ENCODE data around the gene NTN1.
"Not testable (repeated sequence)": the region's sequence is repeated elsewhere in the genome, so short reads cannot be mapped to it uniquely, and the experiment has no call there.

NTN1 gene

DNA sequence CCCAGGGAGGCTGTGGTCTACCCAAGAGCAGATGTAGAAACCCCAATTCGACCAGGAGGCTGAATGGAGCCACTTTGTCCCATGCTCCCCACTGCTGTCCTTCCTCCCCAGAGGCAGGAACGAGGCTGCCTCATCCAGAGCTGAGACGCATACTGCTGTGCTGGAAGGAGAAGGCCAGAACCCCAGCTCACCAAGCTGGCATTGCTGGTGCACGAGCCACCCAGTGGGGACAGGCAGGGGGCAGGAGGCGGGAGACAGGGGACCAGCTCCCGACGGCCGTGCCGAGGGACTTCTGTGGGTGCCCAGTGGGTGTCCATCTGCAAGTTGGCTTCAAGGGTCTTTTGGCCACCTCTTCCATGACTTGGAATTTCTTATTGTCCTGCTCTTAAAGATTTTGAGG is 66.6 kb downstream of the NTN1 start:
- DNase-seq, result no peak

DNA sequence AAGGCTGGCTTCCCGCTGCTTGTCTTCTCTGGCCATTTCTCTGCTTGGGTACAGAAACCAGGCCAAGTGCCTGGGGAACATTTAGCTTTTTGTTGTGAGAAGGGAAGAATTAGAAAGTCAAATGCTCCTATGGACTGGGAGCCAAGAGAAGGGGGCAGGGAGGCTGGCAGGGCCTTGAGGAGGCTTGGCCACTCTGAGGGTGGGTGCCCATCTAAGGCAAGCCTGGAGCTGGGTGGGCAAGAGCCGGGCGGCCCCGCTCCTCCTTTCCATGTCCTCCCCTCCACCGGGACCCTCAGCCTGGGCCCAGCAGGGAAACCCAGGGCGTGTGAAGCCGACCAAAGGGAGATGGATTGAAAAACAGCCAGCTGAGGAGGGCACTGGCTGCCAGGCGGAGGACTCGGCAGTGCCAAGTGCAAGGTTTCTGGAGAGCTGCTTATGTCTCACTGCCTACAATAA is 69.4 kb downstream of the NTN1 start:
- DNase-seq, result no peak

DNA sequence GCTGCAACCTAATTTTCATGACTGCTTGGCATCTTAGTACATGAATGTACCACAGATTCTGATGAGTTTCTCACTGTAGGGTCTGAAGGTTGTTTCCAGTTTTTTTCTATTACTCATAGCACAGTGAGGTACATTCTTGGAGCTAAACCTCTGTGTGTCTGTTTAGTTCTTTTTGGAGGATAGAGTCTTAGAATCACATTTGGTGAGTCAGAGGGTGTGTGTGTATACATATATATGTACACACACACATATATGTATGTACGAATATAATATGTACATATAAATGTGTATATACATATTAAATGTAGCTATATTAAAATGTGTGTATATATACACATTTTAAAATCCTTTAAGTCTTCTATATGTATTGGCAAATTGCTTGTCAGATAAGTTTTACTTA is 72.9 kb downstream of the NTN1 start:
- DNase-seq, result no peak

DNA sequence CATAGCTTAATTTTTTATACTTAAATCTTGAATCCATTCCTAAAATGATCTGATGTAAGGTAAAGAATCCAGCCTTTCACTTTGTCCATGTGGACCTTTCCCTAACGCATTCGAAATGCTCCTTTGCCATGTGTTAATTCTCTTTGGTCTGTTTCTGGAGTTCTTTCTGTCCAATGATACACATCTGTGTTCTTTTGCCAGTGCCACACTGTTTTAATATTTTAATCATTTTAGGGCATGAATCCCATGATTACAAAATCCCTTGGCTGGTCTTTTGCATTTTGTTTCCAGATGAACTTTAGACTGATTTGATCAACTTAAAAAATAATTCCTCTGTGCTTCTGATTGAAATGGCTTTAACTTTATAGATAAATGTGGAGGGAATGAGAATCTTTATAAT is 74.1 kb downstream of the NTN1 start:
- DNase-seq, result no peak

DNA sequence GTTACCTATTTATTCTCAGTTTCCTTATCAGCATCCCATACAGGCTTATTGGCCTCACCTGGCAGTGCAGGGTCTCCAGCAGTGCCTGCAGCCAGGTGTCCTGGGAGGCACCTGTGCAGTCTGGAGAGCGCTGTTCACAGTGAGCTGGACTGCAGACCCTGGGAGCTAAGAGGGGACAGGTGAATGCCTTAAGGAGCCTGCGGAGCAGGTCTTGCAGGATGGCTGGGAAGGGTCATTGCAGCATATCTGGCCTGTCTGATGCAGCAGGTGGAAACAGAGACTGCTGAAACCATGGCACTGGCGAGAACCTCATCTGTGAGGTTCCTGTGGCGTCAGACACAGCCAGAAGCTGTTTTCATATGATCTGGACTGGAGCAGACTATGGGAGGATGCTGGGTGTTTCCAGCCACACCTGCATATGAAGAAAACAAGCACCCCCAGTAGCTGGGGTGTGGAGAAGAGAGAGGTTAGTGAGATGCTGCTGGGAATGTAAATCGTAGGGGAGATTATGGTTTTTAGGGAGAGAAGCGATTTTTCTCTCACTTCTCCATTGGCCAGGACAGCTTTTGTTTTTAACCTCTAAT is 77.0 kb downstream of the NTN1 start:
- DNase-seq, result no peak

DNA sequence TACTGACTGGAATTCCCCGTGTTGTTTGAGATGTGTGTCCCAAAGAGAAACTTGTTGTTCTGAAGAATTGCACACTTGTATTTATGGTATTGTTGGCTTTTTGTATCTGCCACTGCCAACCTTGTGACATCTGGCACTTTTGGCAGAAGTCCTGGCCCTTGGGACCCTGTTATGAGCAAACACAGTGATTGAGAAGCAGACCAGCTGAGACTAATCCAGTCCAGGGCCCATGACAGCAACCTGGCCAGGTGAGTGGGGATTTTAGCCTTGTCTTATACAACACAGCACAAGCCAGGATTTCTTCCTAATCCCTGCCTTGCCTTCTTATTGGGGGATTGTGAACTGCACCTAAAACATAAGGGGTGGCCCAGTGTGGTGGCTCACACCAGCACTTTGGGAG is 80.0 kb downstream of the NTN1 start:
- DNase-seq, result no peak

DNA sequence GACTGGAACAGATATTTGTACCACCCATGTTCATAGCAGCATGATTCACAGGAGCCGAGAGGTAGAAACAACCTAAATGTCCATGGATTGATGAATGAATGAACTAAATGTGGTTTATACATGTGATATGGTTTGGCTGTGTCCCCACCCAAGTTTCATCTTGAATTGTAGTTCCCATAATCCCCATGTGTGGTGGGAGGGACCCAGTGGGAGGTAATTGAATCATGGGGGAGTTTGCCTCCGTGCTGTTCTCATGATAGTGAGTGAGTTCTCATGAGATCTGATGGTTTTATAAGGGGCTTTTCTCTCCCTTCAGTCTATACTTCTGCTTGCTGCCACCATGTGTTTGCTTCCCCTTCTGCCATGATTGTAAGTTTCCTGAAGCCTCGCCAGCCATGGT is 81.9 kb downstream of the NTN1 start:
- not testable (repeated sequence) for DNase-seq

DNA sequence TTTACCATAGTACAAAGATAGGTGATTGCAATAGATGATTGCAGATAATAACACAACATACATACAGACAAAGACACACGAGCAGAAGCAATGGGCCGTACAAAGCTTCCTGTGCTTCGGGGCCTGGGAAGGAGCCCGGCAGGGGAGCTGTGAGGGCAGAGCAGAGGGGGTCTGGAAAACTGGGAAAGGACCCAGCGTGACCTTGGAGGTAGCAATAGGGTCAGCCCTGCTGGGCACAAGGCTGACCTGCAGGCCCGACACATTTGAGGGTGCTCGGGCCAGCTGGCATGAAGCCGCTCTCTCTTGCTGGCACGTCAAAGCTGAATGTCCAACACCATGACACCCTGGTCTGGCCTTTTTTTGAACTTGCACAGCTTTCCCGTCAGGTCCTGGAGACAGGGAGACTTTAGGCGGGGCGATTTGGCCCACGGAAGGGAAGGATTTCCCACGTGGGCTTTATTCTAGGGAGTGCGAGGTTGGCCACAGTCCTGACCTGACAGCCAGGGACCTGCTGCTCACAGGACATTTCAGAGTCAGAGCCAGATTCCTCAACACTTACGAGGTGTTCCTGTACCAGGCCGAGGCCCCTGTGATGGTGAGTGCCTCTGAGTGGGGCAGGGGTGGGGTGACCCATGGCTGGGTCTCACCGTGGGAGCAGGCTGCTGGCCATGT is 83.2 kb downstream of the NTN1 start:
- DNase-seq, result no peak

DNA sequence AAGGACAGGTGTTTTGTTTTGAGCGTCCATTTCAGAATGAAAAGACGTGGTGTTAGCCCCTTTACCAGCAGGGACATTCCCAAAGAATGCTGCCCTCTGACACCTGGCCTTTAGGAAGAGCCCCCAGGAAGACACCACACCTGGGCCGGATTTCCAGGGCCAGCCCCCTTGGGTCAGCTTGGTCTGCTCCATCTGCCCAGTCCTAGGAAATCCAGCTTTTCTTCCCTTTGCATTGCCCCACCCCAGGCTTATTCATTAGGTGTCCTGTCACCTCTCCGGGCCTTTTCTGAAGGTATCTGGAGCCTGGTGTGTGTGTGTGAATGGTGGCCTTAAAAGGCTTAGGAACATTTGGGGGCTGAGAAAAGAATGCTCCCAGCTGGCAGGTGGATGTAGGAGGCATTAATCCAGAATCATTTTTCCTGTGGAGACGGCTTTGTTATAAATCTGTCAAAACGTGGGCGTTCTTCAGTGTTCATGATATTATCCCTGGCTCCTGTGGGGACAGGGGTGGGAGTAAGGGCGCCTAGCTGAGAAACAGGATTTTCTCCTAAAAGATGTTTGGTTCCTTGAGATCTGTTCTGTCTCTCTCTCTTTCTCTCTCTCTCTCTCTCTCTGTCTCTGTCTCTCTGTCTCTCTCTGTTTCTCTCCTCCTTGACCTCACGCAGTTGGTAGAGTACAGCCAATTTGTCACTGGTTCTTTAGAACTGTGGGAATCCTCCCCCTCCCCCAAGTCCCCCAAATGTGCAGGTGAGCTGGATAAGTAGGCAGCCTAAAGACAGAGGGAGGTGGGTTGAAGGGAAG is 84.0 kb downstream of the NTN1 start:
- no peak for DNase-seq

DNA sequence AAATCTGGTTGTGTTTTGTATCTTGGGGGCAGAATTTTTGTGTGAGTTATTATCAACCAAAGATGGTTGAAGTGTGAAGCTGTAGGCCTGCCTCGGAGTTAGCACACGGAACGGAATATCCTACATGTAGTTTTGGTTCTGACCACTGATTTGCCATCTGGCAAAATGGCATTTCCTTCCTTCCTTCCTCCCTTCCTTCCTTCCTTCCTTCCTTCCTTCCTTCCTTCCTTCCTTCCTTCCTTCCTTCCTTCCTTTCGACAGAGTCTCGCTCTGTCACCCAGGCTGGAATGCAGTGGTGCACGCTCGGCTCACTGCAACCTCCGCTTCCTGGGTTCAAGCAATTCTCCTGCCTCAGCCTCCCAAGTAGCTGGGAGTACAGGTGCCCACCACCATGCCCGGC is 85.0 kb downstream of the NTN1 start:
- DNase-seq, result not testable (repeated sequence)

DNA sequence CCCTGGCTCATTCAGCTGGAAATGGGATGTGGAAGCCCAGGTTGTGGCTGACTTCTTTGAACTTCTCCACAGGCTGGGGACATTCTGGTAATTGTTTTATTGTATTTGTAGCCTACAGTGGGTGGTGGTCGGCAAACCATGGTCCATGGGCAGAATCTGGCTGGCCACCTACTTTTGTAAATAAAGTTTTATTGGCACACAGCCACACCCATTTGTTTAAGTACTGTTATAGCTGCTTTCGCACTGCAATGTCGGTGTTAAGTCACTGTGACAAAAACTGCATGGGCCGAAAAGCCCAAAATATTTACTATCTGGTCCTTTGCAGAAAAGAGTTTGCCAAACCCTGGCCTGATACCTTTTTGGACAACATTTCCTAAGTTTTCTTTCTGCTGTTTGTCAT is 86.2 kb downstream of the NTN1 start:
- DNase-seq, result no peak

DNA sequence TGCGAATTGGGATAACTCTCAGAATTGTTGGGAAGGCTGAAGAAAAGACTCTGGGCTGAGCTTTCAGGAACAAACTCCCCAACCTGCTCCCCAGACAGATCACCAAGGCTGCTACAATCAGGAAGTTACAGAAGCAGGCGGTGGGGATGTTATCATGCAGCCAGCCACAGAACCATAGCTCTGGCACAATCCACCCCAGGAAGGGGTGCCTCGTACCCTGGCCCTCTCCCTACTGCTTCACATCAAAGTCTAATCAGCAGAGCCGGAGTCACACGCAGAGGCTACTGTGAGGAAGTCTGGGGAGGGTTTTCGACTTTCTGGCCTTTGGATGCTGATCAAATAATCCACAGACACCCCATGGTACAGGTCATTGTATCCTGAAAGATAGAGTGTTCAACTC is 86.8 kb downstream of the NTN1 start:
- DNase-seq, result no peak

DNA sequence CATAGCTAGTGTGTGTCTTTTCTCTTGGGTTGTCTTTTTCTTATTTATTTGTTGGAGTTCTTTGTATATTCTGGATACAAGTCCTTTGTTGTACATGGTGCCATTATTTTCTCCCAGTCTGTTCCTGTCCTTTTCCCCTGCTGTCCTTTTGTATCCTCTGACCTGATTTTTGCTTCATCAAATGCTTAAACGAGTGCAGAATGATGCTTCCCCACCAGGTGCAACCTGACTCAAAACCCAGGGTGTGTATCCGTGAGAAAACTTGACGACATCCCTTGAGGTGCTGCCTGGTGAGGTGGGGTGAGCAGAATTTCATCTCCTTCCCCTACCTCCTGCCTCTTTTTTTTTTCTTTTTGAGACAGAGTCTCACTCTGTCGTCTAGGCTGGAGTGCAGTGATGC is 88.6 kb downstream of the NTN1 start:
- DNase-seq, result no peak

DNA sequence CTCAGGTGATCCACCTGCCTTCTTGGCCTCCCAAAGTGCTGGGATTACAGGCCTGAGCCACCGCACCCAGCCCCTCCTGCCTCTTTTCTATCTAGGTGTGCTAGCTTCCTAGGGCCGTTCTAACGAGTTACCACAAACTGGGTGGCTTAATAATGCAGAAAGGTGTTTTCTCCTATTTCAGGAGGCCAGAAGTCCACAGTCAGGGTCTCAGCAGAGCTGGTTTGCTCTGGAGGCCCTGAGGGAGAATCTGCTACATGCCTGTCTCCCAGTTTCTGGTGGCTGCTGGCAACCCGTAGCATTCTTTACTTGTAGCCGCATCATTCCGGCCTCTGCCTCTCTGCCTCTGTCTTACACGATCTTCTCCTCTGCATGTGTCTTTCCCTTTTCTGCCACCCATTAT is 89.2 kb downstream of the NTN1 start:
- DNase-seq, result no peak

DNA sequence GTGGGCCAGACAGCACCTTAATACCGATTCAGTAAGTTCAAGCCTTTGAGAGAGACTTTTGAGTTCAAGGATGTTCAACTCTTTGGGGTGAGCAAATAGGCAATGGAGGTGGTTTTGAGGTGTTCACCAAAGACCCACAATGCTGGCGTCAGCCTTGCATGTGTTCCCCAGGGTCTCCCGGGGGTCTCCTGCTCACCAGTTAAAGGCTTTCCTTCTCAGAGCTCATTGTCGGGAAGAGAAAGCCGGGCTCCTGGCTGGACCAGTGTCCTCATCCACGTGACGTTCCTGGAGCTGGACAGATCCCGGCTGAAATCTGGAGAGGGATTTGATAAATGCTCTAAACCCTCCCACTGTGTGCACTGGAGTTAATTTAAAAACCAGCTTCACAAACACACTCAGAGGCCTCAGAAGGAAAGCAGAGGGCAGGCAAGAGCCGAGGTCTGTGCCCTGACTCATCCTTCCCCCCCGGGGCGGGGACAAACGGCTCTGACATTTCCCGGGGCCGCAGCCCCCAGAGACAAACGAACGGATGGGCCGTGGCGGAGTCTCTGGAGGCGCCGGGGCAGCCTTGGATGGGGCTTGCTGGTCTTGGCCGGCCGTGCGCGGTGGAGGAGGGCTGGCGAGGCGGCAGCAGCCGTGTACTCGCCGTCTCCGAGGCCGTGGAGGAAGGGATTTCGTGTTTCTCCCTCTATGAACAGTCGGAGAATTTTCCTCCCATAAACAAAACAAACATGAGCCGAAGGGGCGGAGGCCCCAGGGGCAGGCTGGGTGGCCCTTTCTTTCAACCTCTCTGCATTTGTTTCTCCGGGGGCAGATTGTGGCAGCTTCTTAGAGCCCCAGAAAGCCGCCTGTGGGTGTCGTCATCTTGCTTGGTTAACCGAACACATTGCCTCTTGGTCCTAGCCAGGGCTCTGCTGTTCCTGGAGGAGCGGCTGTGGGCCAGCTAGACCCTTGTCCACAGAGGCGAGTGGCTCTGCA is 94.2 kb downstream of the NTN1 start:
- no peak for DNase-seq

DNA sequence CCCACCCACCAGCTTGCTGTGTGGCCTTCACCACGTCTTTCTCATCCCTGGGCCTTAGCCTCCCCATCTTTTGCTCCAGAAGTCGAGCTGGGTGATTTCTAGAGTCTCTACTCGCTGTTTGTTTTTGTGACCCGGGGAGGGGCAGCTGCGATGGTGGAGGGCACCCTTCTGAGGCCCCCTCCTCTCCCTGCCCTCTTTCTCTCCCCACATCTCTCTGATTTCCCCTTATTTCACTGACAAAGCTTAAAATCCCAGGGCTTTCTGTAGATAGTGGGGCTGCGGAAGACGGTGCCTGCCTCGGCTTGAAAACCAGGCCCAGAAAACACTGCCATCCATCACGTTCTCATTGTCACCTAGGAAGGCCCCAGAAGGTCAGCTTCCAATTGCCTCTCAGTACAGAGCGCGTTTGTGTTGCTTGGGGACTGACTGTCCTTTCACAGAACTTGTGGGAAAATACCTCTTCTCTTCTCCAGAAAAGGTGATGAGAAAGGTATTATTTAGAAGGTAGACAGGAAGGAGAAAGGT is 95.1 kb downstream of the NTN1 start:
- no peak for DNase-seq

DNA sequence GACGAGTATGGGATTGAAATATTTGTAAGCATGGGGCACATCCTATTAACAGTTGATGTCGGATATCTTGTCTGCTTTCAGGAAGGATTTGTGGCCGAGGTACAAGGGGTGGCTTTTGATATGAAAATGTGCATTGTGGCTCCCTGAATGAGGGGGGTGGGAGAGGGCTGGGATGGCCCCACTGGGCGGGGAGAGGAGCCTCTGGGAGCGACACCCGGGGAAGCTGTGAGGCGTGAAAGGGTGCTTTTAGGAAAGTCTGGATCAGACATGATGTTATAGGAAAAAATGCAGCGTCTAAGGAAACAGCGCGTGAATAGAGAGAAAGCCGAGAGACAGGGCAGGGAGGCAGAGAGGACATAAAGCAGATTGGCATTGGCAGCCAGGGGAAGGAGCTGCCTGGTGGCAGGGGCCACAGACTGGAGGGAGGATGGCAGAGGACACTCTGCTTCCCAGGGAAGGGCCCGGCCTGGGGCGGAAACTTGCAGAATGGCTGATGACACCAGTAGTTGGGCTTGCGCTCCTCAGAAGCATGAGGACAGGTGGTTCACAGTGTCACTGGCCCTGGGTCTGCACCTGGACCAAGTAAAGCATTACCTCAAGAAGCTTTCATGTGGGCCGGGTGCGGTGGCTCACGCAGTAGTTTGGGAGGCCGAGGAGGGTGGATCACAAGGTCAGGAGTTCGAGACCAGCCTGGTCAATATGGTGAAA is 95.7 kb downstream of the NTN1 start:
- DNase-seq, result no peak

DNA sequence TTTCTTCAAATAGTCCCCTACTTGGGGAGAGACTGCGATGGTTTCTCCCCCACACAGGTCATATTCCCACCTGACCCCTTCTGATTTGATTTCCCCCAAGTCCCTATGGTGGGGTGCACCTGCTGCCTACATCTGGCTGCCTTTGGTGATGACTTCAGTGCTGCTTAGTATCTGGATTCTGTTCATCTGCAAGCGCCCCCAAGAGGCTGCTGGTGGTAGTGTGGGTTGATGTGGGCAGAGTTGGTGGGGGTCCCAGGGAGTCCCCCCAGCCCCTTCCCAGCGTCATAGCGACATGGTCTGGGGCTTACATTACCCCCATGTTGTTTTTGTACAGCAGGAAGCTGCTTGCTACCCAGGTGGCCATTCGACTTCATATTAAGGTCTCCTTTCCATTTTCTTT is 99.2 kb downstream of the NTN1 start:
- no peak for DNase-seq

DNA sequence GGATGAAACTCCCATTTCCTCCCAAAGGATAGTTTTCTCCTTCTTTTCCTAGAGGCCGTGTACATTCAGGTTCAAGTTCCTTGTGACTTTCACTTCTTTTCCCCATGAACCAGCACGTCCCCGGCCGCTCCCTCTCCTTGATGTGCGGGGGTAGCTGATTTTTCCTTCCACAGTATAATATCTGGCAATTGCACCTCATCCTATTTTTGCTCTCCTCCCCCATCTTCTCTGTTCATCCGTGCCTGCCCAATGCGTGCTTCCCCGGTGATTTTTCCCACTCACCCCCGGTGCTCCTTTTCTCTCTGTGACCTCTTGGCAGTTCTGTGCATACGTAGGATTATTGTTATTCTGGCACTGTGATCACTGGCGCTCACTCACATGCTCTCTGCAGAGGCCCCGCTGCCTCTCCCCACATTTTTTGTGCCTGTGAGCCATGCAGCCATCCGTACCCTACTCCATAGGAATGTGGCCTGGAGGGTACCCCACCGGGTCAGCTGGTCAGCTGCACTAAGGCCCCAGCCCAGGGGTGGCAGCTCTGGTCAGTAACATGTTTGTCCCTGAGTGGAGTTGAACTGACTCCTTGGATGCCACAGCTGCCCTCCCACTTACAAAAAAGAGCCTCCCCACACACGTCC is 100.0 kb downstream of the NTN1 start:
- DNase-seq, result no peak

DNA sequence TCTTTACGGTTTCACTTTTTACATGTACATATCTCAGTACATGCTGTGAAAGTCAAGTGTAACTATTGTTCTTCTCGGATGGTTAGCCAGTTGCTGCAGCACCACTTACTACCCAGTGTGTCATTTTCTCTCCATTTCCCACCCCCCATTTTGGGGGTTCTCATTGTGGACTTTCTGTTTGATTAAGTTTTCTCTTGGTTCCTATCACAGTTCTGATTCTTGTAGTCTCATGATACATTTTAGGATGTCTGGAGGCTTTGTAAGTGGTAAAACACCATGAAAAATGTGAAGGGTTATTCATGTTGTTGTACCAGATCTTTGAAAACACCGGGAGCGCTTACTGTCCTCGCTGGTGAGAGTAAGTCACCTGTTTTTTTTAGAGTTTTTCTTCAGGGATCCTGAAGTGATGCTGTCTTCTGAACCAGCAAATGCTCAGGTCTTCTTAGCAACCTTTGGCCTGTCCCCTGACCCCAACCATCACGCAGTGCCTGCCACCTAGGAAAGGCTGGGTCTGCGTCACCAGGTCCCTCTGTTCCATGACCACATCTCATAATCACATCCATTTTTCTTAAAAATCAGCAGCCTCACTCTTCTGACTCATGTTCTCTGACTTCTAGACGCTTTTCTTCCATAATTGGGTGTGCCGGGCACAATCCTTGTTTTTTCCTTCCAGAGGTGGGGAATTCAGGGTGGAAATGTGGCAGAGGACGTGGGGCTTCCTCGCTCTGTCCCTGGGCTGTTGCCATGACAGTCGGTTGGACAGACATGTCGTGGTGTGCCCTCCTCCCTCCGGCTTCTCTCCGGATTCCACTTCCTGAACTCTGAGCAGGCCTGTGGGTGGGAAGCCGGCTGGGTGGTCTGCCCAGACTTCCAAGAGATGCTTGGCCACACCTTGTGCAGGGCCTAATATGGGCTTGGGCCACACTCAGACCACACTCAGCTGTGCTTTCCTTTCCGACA is 102.6 kb downstream of the NTN1 start:
- no peak for DNase-seq

All from central memory CD4-positive, alpha-beta T cell (primary cell).